Endothelial cell of umbilical vein (primary cell): ENCODE results near the gene CDHR1. TPM values are rescaled to one million over a fixed set of nuclear protein-coding genes. Genes with fewer than 3 reads are reported as not detected.

Experiments used
- BruUV-seq: library from RNA; stranded (reverse); fragments of 400-500 nt; replicated peaks from 2 replicates; lab custom pipeline; 2021; lab: Mats Ljungman, UMichigan
- CTCF ChIA-PET: fragments of 300-600, 350-600 bp; sonication (Branson Sonifier 250); formaldehyde crosslinking; loops from one replicate; lab custom pipeline; 2021; ENCODE audit warnings: antibody characterized with exemption, inconsistent platforms; lab: Charles Lee
- POLR2A ChIA-PET: fragments of 300-600, 350-600 bp; sonication (Branson Sonifier 250); formaldehyde crosslinking; loops from one replicate; lab custom pipeline; 2021; ENCODE audit warnings: antibody characterized with exemption, inconsistent platforms; lab: Charles Lee
- DNase-seq: peaks from one replicate; pipeline ENCODE4 v3.0.0-alpha.2; 2011; ENCODE audit warnings: low read depth, low spot score
- FAIRE-seq: peaks from 2 replicates; lab custom pipeline; 2011; peaks lifted over from hg19 to GRCh38; lab: Jason Lieb, UNC
- H2AFZ ChIP-seq: 2 replicates; pipeline ENCODE4 v1.6.0; 2012; ENCODE audit warnings: low read depth, low read length, control low read depth, inconsistent platforms
- H3K27ac ChIP-seq: 2 replicates; pipeline ENCODE4 v1.5.1; 2011; ENCODE audit warnings: low read depth, mild to moderate bottlenecking, control low read depth, low read length, moderate library complexity; ENCODE audit not compliant: insufficient read depth
- H3K27me3 ChIP-seq, 2 experiments: 2 replicates each; pipeline versions ENCODE4 v1.6.0 to v1.6.1; 2011; ENCODE audit warnings: low read length in 2 of 2, mixed read lengths in 1 of 2; ENCODE audit not compliant: control insufficient read depth in 2 of 2, insufficient read depth in 2 of 2
- H3K36me3 ChIP-seq, 2 experiments: 2 replicates in 1 of 2; 3 replicates in 1 of 2; pipeline ENCODE4 v1.5.1; 2011; ENCODE audit warnings: low read length in 2 of 2, mild to moderate bottlenecking in 1 of 2, moderate library complexity in 1 of 2; ENCODE audit not compliant: control insufficient read depth in 2 of 2, insufficient read depth in 2 of 2; ENCODE audit errors: extremely low read depth in 1 of 2
- H3K4me1 ChIP-seq: 3 replicates; pipeline ENCODE4 v1.5.1; 2011; ENCODE audit warnings: mild to moderate bottlenecking, low read length; ENCODE audit not compliant: control insufficient read depth, insufficient read depth; ENCODE audit errors: extremely low read depth
- H3K4me2 ChIP-seq: 2 replicates; pipeline ENCODE4 v1.6.1; 2011; ENCODE audit warnings: low read length, control low read depth, mixed read lengths; ENCODE audit not compliant: insufficient read depth
- H3K4me3 ChIP-seq, 3 experiments: fragments of 200-600 bp in 1 of 3; sonication (generic), shearing (Covaris generic) in 1 of 3; replicated peaks in 1 of 3; 2 replicates each; pipeline ENCODE4 v1.5.1; 2011 to 2016; ENCODE audit warnings: control low read depth in 3 of 3, low read length in 3 of 3, mild to moderate bottlenecking in 2 of 3, inconsistent platforms in 1 of 3, low read depth in 1 of 3, moderate library complexity in 1 of 3; ENCODE audit not compliant: insufficient read depth in 1 of 3
- H3K79me2 ChIP-seq: 2 replicates; pipeline ENCODE4 v1.6.0; 2012; ENCODE audit warnings: low read length, inconsistent platforms; ENCODE audit not compliant: control insufficient read depth, insufficient read depth
- H3K9ac ChIP-seq: replicated peaks from 2 replicates; pipeline ENCODE3; 2011; ENCODE audit warnings: low read length, control low read depth; ENCODE audit not compliant: insufficient read depth; ENCODE audit errors: extremely low read depth
- H3K9me1 ChIP-seq: replicated peaks from 3 replicates; pipeline ENCODE4 v1.6.0; 2011; ENCODE audit warnings: mild to moderate bottlenecking, low read length; ENCODE audit not compliant: control insufficient read depth, insufficient read depth; ENCODE audit errors: extremely low read depth
- H3K9me3 ChIP-seq: replicated peaks from 2 replicates; pipeline ENCODE4 v1.5.1; 2012; ENCODE audit warnings: low read length, inconsistent platforms; ENCODE audit not compliant: control insufficient read depth, insufficient read depth
- H4K20me1 ChIP-seq: replicated peaks from 2 replicates; pipeline ENCODE3; 2011; ENCODE audit warnings: mild to moderate bottlenecking, low read length; ENCODE audit not compliant: control insufficient read depth, insufficient read depth; ENCODE audit errors: extremely low read depth
- CTCF ChIP-seq, 2 donors: IDR thresholded peaks; 1 replicate in 1 of 2; 2 replicates in 1 of 2; pipeline ENCODE4 v1.5.1; 2011; ENCODE audit warnings: low read length in 2 of 2, mild to moderate bottlenecking in 2 of 2, moderate library complexity in 2 of 2, control low read depth in 1 of 2, inconsistent platforms in 1 of 2, low read depth in 1 of 2; ENCODE audit not compliant: insufficient read depth in 1 of 2; ENCODE audit errors: extremely low read depth in 1 of 2
- EZH2 ChIP-seq: IDR thresholded peaks from 2 replicates; pipeline ENCODE4 v1.6.1; 2012; ENCODE audit warnings: borderline replicate concordance, low read depth, mild to moderate bottlenecking, moderate library complexity, low read length, inconsistent platforms; ENCODE audit not compliant: severe bottlenecking
- FOS ChIP-seq: IDR thresholded peaks from 2 replicates; pipeline ENCODE4 v1.6.1; 2011; ENCODE audit warnings: mild to moderate bottlenecking, low read length, moderate library complexity, borderline replicate concordance; ENCODE audit not compliant: insufficient read depth
- GATA2 ChIP-seq: IDR thresholded peaks from 2 replicates; pipeline ENCODE4 v1.7.0; 2011; ENCODE audit warnings: low read depth, mild to moderate bottlenecking, moderate library complexity, mixed read lengths, low read length; ENCODE audit not compliant: insufficient read length, insufficient read depth
- JUN ChIP-seq: IDR thresholded peaks from 2 replicates; pipeline ENCODE4 v1.6.1; 2011; ENCODE audit warnings: borderline replicate concordance, low read depth; ENCODE audit not compliant: insufficient read length, insufficient read depth
- MAX ChIP-seq: IDR thresholded peaks from 2 replicates; pipeline ENCODE4 v1.6.1; 2011; ENCODE audit not compliant: insufficient read depth, insufficient read length
- MYC ChIP-seq: IDR thresholded peaks from one replicate; pipeline ENCODE4 v1.6.1; 2011; ENCODE audit warnings: mild to moderate bottlenecking, low read depth, low read length
- POLR2A ChIP-seq: IDR thresholded peaks from 2 replicates; pipeline ENCODE4 v1.6.1; 2012; ENCODE audit warnings: low read depth, mild to moderate bottlenecking, control low read depth, low read length
- POLR2AphosphoS5 ChIP-seq: IDR thresholded peaks from 2 replicates; pipeline ENCODE4 v1.6.1; 2012; ENCODE audit warnings: low read depth, mild to moderate bottlenecking, control low read depth, low read length, moderate library complexity; ENCODE audit not compliant: insufficient read depth
- dilution Hi-C: fragments of 300-500 bp; cut with MboI; formaldehyde crosslinking; loops from one replicate; pipeline ENCODE4 v1.15.0; 2019; ENCODE audit warnings: low sequenced_read_pairs; ENCODE audit not compliant: extremely low pct_ligation_motif_present
- intact Hi-C: fragments of 100-400 bp; cut with micrococcal nuclease; formaldehyde crosslinking; loops from one replicate; pipeline ENCODE4 v1.10.0; 2022
- polyA plus RNA-seq, 4 experiments: library from polyadenylated mRNA; depleted of rRNA in 3 of 4; stranded (reverse) in 3 of 4; unstranded in 1 of 4; fragments of >200 nt; gene quantifications; 2 replicates each; pipeline versions ENCODE4 v1.2.1 to v1.2.3, GENCODE V29; 2011 to 2012; ENCODE audit warnings: missing spikeins in 1 of 4
- total RNA-seq: library from RNA; stranded (reverse); gene quantifications from 2 replicates; pipeline ENCODE4 v1.2.3, GENCODE V29; 2021

The CDHR1 gene
- total and polyA plus RNA-seq, 2 donors (not counting 3 experiments of a cell fraction or from before 2014, with no cell fraction given), result 0.11 to 0.53 TPM

GRCh38 chr10:84197643-84198042, 3.3 kb downstream of the CDHR1 start:
- FAIRE-seq, result no peak
- intact Hi-C loops (no loop called here), dilution Hi-C loops (no loop called here)
- Histone ChIP-seq H3K9me3 (no peaks in the 10 kb centered on the region), H3K9ac (no peak overlapping the region), H2AFZ (no peak overlapping the region), H4K20me1 (no peaks in the 10 kb centered on the region), H3K79me2 (no peaks in the 10 kb centered on the region), H3K4me2 (no peak overlapping the region), H3K36me3 (no peaks in the 10 kb centered on the region), H3K27me3 (peaks cover 31% of the 10 kb centered on the region in 2 experiments), H3K4me3 (no peak overlapping the region), H3K9me1 (no peaks in the 10 kb centered on the region), H3K4me1 (no peaks in the 10 kb centered on the region), H3K27ac (no peak overlapping the region)
- DNase-seq, result no peak
- CTCF ChIA-PET, result no interaction called here
- TF ChIP-seq FOS, result no peak
- TF ChIP-seq MAX, result no peak
- TF ChIP-seq GATA2, result no peak
- no peak for TF ChIP-seq CTCF (IDR thresholded peaks at IDR 0.05; ENCODE audit: extremely low read depth in 1 of 2, insufficient read depth in 1 of 2, low read depth in 1 of 2, low read length in 2 of 2)
- no peak for TF ChIP-seq JUN
- TF ChIP-seq MYC, result no peak
- no peak for TF ChIP-seq POLR2AphosphoS5
- TF ChIP-seq EZH2, result no peak
- no peak for TF ChIP-seq POLR2A
- BruUV-seq, result no TSS peak
- POLR2A ChIA-PET, result no interaction called here
